HL-60 (cell line): ENCODE results near the gene TTC21A.

Source experiments
- CTCF ChIP-seq: IDR thresholded peaks from one replicate; pipeline ENCODE4 v1.5.1; 2011; ENCODE audit warnings: low read length, control low read depth, inconsistent platforms; ENCODE audit not compliant: insufficient read depth
- POLR2AphosphoS5 ChIP-seq: IDR thresholded peaks from 2 replicates; pipeline ENCODE4 v1.6.1; 2012; ENCODE audit warnings: low read depth

GRCh38 chr3:39144095-39144747, 36.7 kb downstream of the TTC21A start:
- no peak for TF ChIP-seq CTCF
- no peak for TF ChIP-seq POLR2AphosphoS5
